ENCODE measurements around the gene CENATAC.
A peak's percentile ranks its signal among the peaks of the same experiment; 100 is the strongest.
"Not testable (repeated sequence)": the region's sequence is repeated elsewhere in the genome, so short reads cannot be mapped to it uniquely, and the experiment has no call there.

Gene CENATAC

DNA sequence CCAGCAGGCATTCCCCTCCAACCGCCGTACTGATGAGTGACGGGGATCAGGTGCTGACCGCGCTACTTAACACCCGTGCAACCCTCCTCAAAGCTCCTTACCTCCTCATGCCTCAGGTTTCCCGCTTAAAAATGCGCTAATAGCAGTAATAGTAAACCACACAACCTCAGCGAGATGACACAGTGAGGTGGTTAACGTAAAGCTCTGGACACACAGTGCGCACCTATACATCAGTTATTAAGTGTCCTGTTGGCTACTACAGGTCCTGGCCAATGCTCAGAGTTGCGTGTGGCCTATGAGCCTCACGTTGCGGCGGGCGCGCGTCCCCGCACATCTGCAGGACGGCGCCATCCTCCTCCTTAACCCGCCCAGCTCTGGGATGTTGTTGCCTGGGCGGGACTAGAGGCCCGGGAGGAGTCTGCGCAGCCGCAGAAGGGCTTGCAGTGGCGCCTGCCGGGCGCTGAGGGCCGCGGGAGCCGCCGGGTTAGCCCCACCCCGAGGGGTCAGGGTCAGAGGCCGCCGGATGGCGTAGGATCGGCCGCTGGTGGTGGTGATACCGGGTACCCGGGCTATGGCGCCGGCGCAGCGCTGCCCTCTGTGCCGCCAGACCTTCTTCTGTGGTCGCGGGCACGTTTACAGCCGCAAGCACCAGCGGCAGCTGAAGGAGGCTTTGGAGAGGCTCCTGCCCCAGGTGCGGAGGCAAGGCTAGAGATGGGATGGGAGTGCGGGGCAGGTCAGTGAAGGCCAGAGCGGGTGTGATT, at the start of gene CENATAC:
Gene CENATAC (plus strand): TSS at position 512 of the 761 bp plus-strand sequence. CDS start 60 bp downstream, at position 572.
- DNase-seq (ENCODE audit: low read depth), result peak; percentile 95
- H3K4me3 ChIP-seq (ENCODE audit: low read depth, low read length), result peak within 1 kb of the TSS; percentile 78
- TF ChIP-seq CTCF (IDR thresholded peaks at IDR 0.05; ENCODE audit: insufficient read depth, low read depth, low read length, missing control alignments), result peak; percentile 11

GRCh38 chr11:118953265-118953664, 44.7 kb upstream of the CENATAC start:
- no peak overlapping the region for H3K4me3 ChIP-seq (ENCODE audit: low read depth, low read length)
- DNase-seq (ENCODE audit: low read depth), result peak; percentile 68
- TF ChIP-seq CTCF (IDR thresholded peaks at IDR 0.05; ENCODE audit: insufficient read depth, low read depth, low read length, missing control alignments), result no peak

DNA sequence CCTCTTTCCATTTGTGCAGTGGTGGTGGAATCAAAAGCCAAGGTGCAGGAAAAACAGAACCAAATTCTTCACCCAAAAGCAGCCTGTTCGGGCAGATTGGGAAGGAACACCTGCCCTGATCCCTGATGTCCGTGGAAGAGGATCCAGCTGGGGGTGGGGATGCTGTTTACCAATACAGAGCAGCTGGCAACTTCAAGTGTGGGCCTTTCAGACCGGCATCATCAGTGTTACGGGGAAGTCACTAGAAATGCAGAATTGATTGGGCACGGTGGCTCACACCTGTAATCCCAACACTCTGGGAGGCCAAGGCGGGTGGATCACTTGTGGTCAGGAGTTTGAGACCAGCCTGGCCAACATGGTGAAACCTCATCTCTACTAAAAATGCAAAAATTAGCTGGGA, 44.0 kb upstream of the CENATAC start:
- H3K4me3 ChIP-seq (ENCODE audit: low read depth, low read length); DNase-seq (ENCODE audit: low read depth): not testable (repeated sequence)

- H3K4me3 ChIP-seq (ENCODE audit: low read depth, low read length), result no peak within 1 kb of the TSS
- TF ChIP-seq CTCF (IDR thresholded peaks at IDR 0.05; ENCODE audit: insufficient read depth, low read depth, low read length, missing control alignments), result peak; percentile 98
- DNase-seq (ENCODE audit: low read depth), result peak; percentile 85
Observed at GRCh38 chr11:118956094-118956846, 41.7 kb upstream of the CENATAC start, which contains the start of gene UPK2. UPK2 (plus strand) TSS chr11:118956298; CDS start chr11:118956351, 53 bp downstream.

DNA sequence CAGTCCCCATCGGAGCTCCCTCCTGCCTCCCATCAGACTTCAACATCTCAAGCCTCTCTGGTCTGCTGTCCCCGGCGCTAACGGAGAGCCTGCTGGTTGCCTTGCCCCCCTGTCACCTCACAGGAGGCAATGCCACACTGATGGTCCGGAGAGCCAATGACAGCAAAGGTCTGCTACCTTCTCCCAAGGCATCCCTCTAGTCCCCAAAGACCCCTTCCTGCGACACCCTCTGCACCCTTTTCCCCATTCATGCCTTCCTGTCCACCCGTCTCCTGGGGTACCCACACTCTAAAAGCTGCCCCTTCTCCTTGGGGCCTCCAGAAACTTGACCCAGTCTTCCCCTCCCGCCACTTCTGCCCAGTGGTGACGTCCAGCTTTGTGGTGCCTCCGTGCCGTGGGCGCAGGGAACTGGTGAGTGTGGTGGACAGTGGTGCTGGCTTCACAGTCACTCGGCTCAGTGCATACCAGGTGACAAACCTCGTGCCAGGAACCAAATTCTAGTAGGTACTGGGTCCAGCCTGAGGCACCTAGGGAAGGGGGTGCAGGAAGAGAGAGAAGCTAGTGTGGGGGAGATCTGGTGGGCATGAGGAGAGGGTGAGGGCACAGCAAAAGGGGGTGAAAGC, 41.0 kb upstream of the CENATAC start:
- no peak overlapping the region for H3K4me3 ChIP-seq (ENCODE audit: low read depth, low read length)
- no peak for TF ChIP-seq CTCF (IDR thresholded peaks at IDR 0.05; ENCODE audit: insufficient read depth, low read depth, low read length, missing control alignments)
- DNase-seq (ENCODE audit: low read depth), result no peak

GRCh38 chr11:118957549-118957948, 40.4 kb upstream of the CENATAC start:
- no peak overlapping the region for H3K4me3 ChIP-seq (ENCODE audit: low read depth, low read length)
- no peak for TF ChIP-seq CTCF (IDR thresholded peaks at IDR 0.05; ENCODE audit: insufficient read depth, low read depth, low read length, missing control alignments)
- DNase-seq (ENCODE audit: low read depth), result no peak

- no peak for TF ChIP-seq CTCF (IDR thresholded peaks at IDR 0.05; ENCODE audit: insufficient read depth, low read depth, low read length, missing control alignments)
- no peak for DNase-seq (ENCODE audit: low read depth)
- H3K4me3 ChIP-seq (ENCODE audit: low read depth, low read length), result no peak overlapping the region
Observed at GRCh38 chr11:118957968-118958367, 40.0 kb upstream of the CENATAC start.

Measured in GM12865 (cell line).